Measurements from ENCODE around the gene OSBPL1A.

DNA sequence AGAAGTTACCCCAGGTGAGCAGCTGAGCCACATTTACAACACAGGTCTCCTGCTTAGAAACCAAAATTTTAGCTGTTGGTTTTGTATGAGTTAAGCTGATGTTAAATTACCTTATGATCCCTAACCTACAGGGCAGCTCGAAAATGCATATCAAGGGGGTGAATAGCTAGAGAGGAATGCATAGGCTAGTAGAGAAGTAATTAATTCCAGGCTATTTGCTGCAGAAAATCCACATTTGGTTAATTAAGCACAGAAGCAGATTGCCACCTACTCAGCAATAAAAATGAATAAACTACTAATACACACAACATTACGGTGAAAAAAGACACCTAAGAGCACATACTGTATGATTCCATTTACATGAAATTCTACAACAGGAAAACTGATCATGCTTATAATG is 91.4 kb downstream of the OSBPL1A start:
- TF ChIP-seq, protein P1, sequence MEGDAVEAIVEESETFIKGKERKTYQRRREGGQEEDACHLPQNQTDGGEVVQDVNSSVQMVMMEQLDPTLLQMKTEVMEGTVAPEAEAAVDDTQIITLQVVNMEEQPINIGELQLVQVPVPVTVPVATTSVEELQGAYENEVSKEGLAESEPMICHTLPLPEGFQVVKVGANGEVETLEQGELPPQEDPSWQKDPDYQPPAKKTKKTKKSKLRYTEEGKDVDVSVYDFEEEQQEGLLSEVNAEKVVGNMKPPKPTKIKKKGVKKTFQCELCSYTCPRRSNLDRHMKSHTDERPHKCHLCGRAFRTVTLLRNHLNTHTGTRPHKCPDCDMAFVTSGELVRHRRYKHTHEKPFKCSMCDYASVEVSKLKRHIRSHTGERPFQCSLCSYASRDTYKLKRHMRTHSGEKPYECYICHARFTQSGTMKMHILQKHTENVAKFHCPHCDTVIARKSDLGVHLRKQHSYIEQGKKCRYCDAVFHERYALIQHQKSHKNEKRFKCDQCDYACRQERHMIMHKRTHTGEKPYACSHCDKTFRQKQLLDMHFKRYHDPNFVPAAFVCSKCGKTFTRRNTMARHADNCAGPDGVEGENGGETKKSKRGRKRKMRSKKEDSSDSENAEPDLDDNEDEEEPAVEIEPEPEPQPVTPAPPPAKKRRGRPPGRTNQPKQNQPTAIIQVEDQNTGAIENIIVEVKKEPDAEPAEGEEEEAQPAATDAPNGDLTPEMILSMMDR (conservative IDR thresholded peaks at IDR 0.05): no peak
- TF ChIP-seq EZH2 (IDR thresholded peaks at IDR 0.05; ENCODE audit: low read depth): no peak

Measured in PC-9 (cell line).